Measurements from ENCODE around the gene ADCY9. TPM values are rescaled to one million over a fixed set of nuclear protein-coding genes. Genes with fewer than 3 reads are reported as not detected.
"Not testable (repeated sequence)": the region's sequence is repeated elsewhere in the genome, so short reads cannot be mapped to it uniquely, and the experiment has no call there.

ADCY9 gene
- total RNA-seq, 1 donor from 2014 or later: 26.9 TPM

- TF ChIP-seq CTCF (IDR thresholded peaks at IDR 0.05): no peak
- DNase-seq (ENCODE audit: extremely low spot score, unreplicated experiment): peak; percentile 74
- H3K36me3 Mint-ChIP-seq (ENCODE audit: unreplicated experiment): peaks cover 9% of the 10 kb centered on the region
- H3K4me3 Mint-ChIP-seq (ENCODE audit: unreplicated experiment): no peak overlapping the region
- H3K27ac Mint-ChIP-seq (ENCODE audit: unreplicated experiment): no peak overlapping the region
- no peaks in the 10 kb centered on the region for H3K27me3 Mint-ChIP-seq (ENCODE audit: unreplicated experiment)
- peaks cover 4% of the 10 kb centered on the region for H3K9me3 Mint-ChIP-seq (ENCODE audit: unreplicated experiment)
- H3K4me1 Mint-ChIP-seq (ENCODE audit: unreplicated experiment): peaks cover 10% of the 10 kb centered on the region
These were observed 35.2 kb downstream of the ADCY9 start for GRCh38 chr16:4081047-4081446.

GRCh38 chr16:4077174-4077649 is 39.0 kb downstream of the ADCY9 start:
- no peak for DNase-seq (ENCODE audit: extremely low spot score, unreplicated experiment)
- Mint-ChIP-seq H3K9me3 (ENCODE audit: unreplicated experiment) (peaks cover 4% of the 10 kb centered on the region), H3K4me3 (ENCODE audit: unreplicated experiment) (no peak overlapping the region), H3K4me1 (ENCODE audit: unreplicated experiment) (peaks cover 10% of the 10 kb centered on the region), H3K27ac (ENCODE audit: unreplicated experiment) (no peak overlapping the region), H3K27me3 (ENCODE audit: unreplicated experiment) (no peaks in the 10 kb centered on the region), H3K36me3 (ENCODE audit: unreplicated experiment) (peaks cover 9% of the 10 kb centered on the region)
- TF ChIP-seq CTCF (IDR thresholded peaks at IDR 0.05): no peak

- H3K9me3 Mint-ChIP-seq (ENCODE audit: unreplicated experiment): peaks cover 4% of the 10 kb centered on the region
- H3K4me1 Mint-ChIP-seq (ENCODE audit: unreplicated experiment): peaks cover under 1% of the 10 kb centered on the region
- no peaks in the 10 kb centered on the region for H3K27me3 Mint-ChIP-seq (ENCODE audit: unreplicated experiment)
- H3K4me3 Mint-ChIP-seq (ENCODE audit: unreplicated experiment): no peak overlapping the region
- TF ChIP-seq CTCF (IDR thresholded peaks at IDR 0.05): no peak
- peaks cover 9% of the 10 kb centered on the region for H3K36me3 Mint-ChIP-seq (ENCODE audit: unreplicated experiment)
- H3K27ac Mint-ChIP-seq (ENCODE audit: unreplicated experiment): no peak overlapping the region
- no peak for DNase-seq (ENCODE audit: extremely low spot score, unreplicated experiment)
These were observed 40.7 kb downstream of the ADCY9 start for GRCh38 chr16:4075534-4075933.

GRCh38 chr16:4073150-4073549 is 43.1 kb downstream of the ADCY9 start:
- peak; percentile 46 for DNase-seq (ENCODE audit: extremely low spot score, unreplicated experiment)
- not testable (repeated sequence) for H3K27me3 Mint-ChIP-seq (ENCODE audit: unreplicated experiment); H3K36me3 Mint-ChIP-seq (ENCODE audit: unreplicated experiment); H3K9me3 Mint-ChIP-seq (ENCODE audit: unreplicated experiment); H3K4me3 Mint-ChIP-seq (ENCODE audit: unreplicated experiment); H3K27ac Mint-ChIP-seq (ENCODE audit: unreplicated experiment); H3K4me1 Mint-ChIP-seq (ENCODE audit: unreplicated experiment)

GRCh38 chr16:4071686-4072561 is 44.3 kb downstream of the ADCY9 start:
- H3K27me3 Mint-ChIP-seq (ENCODE audit: unreplicated experiment): no peaks in the 10 kb centered on the region
- H3K27ac Mint-ChIP-seq (ENCODE audit: unreplicated experiment): no peak overlapping the region
- no peaks in the 10 kb centered on the region for H3K9me3 Mint-ChIP-seq (ENCODE audit: unreplicated experiment)
- no peak for DNase-seq (ENCODE audit: extremely low spot score, unreplicated experiment)
- peaks cover 6% of the 10 kb centered on the region for H3K4me1 Mint-ChIP-seq (ENCODE audit: unreplicated experiment)
- no peak overlapping the region for H3K4me3 Mint-ChIP-seq (ENCODE audit: unreplicated experiment)
- no peak for TF ChIP-seq CTCF (IDR thresholded peaks at IDR 0.05)
- H3K36me3 Mint-ChIP-seq (ENCODE audit: unreplicated experiment): peaks cover 6% of the 10 kb centered on the region
